Hematopoietic multipotent progenitor cell treated with erythropoietin and hydrocortisone succinate and interleukin-3 and kit ligand, for 4 days (in vitro differentiated cells): ENCODE results near the gene IFT122.
A peak's percentile ranks its signal among the peaks of the same experiment; 100 is the strongest.
"Not testable (repeated sequence)": the region's sequence is repeated elsewhere in the genome, so short reads cannot be mapped to it uniquely, and the experiment has no call there.

Experiments
- DNase-seq: peaks from one replicate; pipeline ENCODE4 v3.0.0-alpha.2; 2015

The IFT122 gene, protein sequence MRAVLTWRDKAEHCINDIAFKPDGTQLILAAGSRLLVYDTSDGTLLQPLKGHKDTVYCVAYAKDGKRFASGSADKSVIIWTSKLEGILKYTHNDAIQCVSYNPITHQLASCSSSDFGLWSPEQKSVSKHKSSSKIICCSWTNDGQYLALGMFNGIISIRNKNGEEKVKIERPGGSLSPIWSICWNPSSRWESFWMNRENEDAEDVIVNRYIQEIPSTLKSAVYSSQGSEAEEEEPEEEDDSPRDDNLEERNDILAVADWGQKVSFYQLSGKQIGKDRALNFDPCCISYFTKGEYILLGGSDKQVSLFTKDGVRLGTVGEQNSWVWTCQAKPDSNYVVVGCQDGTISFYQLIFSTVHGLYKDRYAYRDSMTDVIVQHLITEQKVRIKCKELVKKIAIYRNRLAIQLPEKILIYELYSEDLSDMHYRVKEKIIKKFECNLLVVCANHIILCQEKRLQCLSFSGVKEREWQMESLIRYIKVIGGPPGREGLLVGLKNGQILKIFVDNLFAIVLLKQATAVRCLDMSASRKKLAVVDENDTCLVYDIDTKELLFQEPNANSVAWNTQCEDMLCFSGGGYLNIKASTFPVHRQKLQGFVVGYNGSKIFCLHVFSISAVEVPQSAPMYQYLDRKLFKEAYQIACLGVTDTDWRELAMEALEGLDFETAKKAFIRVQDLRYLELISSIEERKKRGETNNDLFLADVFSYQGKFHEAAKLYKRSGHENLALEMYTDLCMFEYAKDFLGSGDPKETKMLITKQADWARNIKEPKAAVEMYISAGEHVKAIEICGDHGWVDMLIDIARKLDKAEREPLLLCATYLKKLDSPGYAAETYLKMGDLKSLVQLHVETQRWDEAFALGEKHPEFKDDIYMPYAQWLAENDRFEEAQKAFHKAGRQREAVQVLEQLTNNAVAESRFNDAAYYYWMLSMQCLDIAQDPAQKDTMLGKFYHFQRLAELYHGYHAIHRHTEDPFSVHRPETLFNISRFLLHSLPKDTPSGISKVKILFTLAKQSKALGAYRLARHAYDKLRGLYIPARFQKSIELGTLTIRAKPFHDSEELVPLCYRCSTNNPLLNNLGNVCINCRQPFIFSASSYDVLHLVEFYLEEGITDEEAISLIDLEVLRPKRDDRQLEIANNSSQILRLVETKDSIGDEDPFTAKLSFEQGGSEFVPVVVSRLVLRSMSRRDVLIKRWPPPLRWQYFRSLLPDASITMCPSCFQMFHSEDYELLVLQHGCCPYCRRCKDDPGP

DNA sequence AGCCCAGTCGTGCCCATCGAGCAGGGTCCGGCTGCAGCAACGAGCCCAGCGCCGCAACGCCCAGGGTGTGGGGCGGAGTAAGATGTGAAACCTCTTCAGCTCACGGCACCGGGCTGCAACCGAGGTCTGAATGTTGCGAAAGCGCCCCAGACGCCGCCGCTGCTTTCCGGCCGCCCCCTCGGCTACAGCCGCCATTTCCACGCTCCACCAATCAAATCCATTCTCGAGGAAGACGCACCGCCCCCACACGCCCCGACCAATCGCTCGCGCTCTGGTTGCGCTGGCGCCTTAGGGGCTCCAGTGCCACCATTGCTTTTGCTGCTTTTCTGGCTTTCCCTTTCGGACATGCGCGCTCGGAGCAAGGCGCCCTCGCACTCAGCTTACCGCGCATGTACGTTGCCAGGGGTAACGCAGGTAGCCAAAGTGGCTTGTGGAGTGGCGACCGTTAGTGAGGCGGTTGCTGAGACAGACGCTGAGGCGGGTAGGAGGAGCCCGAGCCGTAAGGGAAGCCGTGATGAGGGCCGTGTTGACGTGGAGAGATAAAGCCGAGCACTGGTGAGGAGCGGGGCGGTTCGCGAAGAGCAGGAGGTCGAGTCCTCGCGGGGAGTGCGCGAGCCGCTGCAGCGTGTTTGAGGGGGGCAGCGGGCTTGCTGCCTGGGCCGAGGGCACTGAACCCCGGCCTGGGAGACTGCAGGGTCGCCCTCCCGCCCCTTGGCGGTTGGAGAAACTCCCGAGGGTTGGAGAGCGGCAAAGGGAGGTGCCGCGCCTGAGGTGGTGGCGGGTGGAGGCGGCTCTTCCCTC lies at the start of gene IFT122, which contains the start of gene MBD4:
Gene IFT122, plus strand, starts transcription at position 408 of the 801 bp plus-strand sequence. Its CDS starts 107 bp downstream, at position 515.
Gene MBD4, minus strand, starts transcription at position 132 of the 801 bp plus-strand sequence. Its CDS starts 115 bp downstream, at position 17.
- peak; percentile 100 for DNase-seq

DNA sequence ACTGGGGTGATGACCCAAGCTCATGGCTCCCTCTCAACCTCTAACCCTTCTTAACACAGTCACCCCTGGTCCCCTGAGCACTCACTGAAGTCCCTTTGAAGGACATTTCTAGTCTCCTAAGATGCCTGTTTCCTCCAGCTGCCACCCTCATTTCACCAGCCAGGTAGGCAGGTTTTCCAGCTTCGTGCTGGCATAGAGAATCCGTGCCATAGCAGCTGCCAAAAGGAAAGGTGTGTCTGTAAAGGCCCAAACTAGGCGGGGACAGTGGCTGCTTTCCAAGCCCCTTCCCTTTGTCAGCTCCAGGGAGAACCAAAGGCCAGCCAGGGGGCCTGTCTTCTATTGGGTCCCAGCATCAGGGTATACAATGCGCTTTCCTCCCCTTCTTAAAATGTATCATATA lies 48.4 kb upstream of the IFT122 start:
- not testable (repeated sequence) for DNase-seq

DNA sequence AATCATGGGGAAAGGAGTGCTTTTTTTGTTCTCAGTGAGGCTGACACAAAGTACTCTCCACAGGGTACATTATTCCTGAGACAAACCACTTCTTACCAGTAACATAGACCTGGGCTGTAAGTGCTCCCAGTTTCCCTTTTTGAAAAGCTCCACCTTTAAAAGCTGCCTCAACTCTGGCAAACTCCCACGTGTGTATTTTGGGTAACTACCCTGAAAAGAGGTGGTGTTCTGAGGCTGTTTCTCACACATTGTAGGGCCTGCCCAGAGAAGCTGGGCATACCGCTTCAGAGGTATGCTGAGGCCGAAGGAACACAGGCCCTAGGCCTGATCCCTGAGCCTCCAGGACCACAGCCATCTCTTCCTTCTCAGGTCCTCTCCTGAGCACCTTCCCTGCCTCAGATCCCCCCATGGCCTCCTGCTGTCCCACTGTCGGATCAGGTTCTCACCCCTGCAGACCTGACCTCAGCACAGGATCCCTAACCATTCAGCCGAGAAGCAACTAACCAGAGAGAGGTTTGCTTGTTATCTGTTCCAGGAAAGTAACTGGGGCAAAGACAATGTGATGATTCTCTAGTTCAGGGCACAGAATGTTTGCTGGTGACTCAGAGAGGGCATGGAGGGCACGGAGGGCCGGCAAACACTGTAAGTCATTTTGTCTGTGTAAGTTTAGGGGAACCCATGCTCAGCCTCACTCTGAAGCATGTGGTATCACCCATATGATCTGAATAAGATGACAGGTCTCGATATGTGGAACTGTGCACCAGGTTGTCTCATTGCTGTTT lies 47.7 kb upstream of the IFT122 start:
- DNase-seq = not testable (repeated sequence)

DNA sequence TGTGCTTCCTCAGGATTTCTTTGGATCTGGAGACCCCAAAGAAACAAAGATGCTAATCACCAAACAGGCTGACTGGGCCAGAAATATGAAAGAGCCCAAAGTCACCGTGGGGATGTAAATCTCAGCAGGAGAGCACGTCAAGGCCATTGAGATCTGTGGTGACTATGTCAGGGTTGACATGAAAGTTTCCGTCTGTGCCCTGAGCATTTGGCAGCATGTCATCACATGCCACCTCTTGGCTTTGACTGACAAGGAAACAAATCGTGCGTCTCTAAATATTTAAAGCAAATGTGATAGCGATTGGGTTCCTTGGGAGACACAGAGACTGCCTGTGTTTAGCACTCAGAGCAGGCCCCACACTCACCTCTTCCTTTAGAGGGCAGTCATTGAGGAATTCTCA lies 46.8 kb upstream of the IFT122 start:
- DNase-seq = no peak

DNA sequence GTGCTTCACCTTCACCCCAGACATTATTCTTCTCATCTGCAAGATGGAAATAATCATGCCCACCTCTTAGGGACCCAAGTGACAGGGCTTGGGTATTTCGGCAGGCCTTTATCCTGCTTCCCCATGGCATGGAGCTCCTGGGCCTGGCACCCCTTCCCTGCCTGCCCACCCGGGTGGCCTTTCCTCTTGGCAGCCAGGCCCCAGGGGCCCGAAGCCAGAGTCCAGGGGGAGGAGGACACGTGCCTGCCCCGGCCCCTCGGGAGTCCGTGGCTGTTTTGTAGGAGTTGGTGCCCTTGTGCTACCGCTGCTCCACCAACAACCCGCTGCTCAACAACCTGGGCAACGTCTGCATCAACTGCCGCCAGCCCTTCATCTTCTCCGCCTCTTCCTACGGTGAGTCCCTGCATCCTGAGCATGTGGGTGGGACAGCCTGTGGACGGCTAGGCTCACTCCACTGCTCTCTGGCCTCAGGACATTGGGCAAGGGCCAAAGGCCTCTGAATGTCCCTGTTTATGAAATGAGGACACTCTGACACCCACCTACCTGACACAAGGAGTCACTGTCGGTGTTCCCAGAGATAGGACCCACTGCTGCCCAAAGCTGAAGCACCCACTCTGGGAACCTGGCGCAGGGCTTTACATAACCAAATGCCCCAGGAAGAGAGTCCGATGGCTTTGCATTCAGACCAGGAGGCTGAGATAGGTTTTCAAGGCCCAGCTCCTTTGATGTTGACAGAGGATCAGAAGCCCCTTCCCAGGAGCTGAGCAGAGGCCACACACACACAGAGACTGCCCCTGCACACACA lies 46.1 kb upstream of the IFT122 start:
- not testable (repeated sequence) for DNase-seq

DNA sequence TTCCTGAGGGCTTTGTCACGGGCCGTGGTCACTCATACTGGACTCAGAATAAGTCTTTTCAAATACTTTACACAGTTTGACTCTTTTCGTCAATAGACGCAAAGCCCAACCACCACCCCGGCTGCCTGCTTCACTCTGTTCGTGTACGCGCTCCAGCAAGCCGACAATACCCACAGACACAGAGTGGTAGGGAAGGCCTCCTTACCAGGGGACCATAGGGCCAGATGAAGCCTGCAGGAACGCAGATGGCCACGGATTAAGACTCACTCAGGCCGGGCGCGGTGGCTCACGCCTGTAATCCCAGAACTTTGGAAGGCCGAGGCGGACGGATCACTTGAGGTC lies 41.2 kb upstream of the IFT122 start:
- peak; percentile 49 for DNase-seq

DNA sequence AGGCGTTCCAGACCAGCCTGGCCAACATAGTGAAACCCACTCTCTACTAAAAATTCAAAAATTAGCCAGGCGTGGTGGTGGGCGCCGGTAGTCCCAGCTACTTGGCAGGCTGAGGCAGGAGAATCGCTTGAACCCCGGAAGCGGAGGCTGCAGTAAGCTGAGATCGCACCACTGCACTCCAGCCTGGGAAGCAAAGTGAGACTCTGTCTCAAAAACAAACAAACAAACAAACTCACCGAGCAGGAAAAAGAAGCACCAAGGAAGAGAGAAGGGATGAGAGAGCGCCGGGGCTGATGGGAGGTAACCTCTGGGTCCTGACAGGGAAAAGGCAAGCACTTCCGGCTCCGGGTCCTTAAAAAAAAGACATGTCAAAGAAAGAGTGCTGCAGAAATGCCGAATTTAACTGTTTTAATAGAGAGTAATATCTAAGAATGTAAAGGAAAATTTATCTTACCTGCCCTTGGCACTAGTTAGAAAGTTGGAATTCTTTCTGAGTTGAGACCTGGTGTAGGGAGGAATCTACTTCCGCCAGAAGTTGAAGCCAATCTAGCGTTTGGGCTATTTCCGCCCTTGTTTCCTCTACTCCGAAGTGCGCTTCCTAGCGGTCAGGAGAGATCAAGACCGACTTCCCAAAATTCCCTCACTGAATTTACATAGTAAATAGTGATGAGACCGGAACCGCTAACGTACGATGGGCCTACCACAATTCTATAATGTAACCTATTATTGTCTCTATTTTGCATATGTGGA lies 40.7 kb upstream of the IFT122 start:
- peak; percentile 97 for DNase-seq

DNA sequence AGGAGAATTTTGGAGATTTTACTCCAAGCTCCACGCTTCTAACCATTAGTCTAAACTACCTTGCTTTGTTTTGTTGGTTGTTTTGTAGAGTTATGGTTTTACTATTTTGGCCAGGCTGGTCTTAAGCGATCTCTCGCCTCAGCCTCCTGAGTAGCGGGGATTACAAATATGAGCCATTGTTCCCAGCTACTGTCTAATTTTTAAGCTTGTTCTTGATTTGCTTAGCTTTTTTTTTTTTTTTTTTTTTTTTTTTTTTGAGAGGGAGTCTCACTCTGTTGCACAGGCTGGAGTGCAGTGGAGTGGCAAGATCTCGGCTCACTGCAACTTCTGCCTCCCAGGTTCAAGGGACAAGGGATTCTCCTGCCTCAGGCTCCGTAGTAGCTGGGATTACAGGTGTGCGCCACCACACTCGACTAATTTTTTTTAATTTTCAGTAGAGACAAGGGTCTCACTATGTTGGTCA lies 40.1 kb upstream of the IFT122 start:
- no peak for DNase-seq

DNA sequence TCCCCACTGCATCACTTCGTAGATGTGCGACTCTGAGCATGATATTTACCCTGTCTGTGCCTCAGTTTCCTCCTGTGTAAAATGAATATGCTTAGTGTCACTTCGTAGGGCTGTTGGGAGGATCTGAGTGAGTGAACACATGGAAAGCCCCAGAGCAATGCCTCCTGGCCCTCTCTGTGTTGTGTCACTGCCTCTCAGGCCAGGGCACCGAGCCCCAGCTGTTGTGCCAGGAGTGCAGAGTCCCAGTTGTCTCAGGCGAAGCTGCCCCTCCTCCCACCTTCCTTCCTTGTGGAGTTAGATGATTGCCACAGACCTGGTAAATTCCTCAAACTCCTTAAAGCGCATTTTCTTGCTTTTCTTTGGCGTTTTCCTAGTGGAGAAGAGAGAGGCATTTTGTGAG lies 37.8 kb upstream of the IFT122 start:
- no peak for DNase-seq

DNA sequence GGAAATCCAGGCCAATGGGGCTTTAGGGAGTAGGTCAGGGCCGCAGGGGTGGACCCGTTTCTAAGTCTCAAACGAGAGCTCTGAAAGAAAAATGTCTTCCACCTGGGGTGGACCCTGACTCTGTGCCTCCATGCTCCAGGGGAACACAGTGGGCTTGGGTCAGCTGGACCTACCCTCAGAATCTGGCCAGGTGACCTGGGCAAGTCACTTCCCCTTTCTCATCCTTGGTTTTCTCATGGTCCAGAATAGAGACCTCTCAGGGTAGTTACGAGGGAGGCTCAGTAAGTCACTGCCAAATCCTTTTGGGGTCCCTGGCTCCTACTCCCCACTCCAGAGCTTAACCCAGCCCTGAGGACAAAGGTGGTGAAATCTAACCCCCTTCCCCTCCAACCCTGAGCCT lies 37.4 kb upstream of the IFT122 start:
- DNase-seq = no peak

DNA sequence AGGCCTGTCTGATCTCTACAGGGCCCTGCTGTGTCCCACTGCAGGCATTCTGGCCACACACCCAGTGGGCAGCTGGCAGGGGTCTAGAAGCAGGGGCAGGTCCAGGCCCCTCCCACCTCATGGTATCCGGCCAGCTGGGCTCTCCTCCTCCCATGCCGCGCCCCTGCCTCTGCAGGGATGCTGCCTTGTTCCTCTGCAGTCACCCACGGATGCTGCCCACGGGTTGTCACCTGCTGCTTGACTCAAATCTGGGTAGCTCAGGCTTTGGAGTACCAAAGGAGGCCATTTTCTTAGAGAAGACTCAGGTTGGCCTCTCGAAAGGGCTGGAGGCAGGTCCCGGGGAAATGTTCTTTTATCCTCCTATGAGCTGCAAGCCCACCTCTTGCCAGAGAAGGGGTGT lies 36.6 kb upstream of the IFT122 start:
- DNase-seq = no peak

DNA sequence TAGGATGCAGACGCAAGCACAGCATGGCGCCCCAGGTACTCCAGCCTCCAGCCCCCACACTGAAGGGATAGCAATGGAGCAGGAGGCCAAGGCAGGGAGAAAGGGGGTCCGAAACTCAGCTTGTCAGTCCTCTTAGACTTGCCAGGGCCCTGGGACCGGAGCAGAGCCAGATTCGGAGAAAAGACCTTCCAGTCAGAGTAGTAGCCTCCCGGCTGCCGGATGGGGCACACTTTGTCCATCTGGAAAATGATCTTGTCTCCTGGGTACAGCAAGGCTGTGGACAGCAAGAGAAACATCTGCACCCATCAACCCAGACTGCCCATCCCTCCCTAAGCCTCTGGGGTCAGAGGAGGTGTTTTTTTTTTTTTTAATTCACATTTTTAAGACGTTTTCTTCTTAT lies 35.9 kb upstream of the IFT122 start:
- DNase-seq = no peak

DNA sequence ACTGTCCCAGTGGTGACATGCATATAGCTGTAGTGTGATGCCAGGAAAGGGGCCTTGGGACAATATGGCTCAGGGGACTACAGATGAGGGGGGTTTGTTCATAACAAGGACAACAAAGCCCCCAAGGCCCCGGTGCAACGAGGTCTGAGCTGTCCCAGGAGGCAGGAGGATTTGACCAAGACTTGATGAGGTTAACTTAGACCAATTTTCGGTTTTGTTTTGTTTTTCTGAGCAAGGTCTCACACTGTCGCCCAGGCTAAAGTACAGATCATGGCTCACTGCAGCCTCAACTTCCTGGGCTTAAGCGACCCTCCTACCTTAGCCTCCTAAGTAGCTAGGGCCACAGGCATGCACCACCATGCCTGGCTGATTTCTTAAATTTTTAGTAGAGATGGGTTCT lies 35.4 kb upstream of the IFT122 start:
- DNase-seq = no peak

DNA sequence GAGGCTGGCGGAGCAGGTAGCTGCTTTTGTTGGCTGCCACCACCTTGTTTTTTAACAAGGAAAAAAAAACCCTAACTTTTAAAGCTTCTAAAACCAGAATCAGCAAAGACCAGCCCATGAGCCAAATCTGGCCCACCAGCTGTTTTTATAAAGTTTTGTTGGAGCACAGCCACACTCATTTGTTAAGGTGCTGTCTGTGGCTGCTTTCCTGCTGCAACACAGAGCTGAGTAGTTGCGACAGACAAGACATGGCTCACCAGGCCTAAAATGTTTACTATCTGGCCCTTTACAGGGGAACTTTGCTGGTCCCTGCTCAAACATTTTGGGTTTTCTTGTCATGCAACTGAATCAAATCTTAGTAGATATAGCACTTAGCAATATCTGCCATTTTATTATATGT lies 30.5 kb upstream of the IFT122 start:
- DNase-seq = peak; percentile 51

DNA sequence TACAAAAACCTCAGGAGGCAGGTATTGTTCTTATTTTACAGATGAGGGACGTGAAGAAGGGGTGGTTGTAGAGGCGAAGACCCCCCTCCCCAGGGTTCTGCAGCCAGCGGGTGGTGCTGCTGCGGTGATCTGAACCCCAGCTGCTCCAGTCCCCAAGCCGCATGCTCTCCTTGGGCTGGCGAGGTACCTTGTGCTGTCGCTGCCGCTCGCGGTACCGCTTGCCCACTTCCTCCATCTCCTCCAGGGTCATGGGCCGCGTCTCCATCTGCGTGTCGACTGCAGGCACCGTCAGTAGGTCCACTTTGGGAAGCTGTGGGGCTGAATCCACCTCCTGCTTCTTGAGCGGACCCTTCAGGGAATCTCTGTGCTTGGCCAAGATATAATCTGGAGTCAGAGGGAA lies 29.1 kb upstream of the IFT122 start:
- DNase-seq = no peak

DNA sequence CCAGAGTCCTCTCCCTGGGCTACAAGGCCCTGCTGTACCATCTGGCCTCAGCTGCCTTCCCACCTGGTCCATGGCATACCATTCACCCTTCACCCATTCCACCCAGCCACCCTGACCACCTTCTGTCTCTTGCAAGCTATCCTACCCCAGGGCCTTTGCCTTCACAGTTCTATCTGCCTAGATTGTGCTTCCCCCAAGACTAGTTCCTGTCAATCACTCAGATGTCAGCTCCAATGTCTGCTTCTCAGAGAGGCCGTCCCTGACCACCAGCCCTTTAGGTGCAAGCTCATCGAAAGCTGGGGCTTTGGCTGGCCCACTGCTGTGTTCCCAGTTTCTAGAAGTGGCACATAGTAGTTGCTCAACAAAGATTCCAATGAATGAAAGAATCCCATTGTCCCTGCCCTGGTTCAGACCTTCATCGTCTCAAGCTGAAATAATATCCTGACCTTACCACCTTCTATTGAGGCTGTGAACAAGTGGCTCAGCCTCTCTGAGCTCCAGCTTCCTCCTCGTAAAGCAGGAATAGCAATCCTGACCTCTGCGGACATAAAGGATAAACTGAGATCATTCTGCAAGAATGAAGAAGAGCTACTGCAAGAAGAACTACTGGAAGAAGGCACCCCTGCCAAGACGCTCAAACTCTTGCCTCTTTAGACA lies 27.4 kb upstream of the IFT122 start:
- no peak for DNase-seq

DNA sequence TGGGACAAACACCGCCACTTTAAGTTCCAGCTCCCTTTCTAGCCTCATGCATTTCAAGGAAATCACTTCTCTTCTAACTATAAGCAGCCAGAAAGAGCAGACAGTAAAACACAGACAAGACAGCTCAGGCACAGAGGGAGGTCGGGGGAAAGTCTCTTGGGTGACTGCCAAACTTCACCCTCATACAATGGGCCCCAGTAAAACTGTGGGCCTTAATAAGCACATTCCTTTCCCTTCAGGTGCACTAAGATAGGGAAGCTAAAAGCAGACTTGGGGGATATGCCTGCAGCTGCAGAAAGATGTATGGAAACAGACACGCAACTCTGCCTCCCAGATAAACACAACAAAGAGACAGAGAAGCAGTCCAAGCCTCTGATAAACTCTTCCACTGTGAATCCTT lies 26.8 kb upstream of the IFT122 start:
- peak; percentile 22 for DNase-seq

DNA sequence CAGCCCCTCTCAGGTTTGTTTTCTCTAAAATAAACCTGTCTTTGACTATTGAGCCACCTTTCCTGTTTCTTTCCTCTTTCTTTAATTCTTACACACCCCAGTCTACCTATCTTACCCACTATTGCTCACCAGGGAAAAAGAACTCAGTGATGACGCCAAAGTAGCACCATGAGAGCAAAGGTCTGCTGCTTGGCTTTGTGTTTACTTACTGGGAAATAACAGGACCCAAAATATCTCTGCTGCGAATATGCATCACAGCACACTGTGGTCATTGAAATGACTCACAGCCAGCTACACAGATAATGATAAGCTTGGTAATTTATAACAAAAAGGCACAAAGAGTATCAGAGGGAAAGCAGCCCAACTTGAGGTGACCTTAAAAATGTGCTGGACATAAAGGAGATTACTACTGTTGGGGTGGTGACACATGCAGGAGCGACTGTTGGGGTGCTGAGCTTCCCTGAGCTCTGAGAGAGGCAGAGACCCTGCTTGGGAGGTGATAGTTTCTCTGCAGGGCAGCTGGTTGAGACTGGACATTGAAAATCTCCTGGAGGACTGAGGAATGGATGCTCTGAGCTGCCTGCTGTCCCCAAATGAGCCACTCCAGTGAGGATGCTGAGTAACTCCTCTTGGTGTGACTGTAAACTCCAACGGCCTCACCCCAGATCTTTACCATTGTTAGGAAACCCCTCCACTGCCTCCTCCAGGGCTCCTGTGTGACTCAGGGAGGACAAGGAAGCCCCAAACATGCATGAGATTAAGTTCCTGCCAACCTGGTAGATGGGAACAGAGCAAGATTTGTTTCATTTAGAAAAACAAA lies 26.1 kb upstream of the IFT122 start:
- DNase-seq = peak; percentile 86
